ENCODE results near the gene RAPGEFL1. TPM values are rescaled to one million over a fixed set of nuclear protein-coding genes. Genes with fewer than 3 reads are reported as not detected.
"Not testable (repeated sequence)": the region's sequence is repeated elsewhere in the genome, so short reads cannot be mapped to it uniquely, and the experiment has no call there.

Gene RAPGEFL1
- total RNA-seq, 1 experiment from 2014 or later = 14.0 TPM

- H3K4me2 ChIP-seq = no peak overlapping the region
- intact Hi-C loops (cut with micrococcal nuclease; ENCODE audit: unreplicated experiment) = no loop called here
- POLR2A ChIA-PET (ENCODE audit: unreplicated experiment) = no interaction called here
- H3K4me3 ChIP-seq = no peak overlapping the region
- peaks cover 12% of the 10 kb centered on the region for H4K20me1 ChIP-seq (ENCODE audit: insufficient read depth)
- H3K79me2 ChIP-seq (ENCODE audit: low read depth) = peaks cover 77% of the 10 kb centered on the region
- no peak overlapping the region for H3K27ac ChIP-seq
- peaks cover 6% of the 10 kb centered on the region; the same call in 1 of the 2 replicates for H3F3A ChIP-seq (ENCODE audit: insufficient read depth, low read depth)
- H3K36me3 ChIP-seq (ENCODE audit: low read depth) = no peaks in the 10 kb centered on the region
- H3K9me2 ChIP-seq (ENCODE audit: insufficient read depth) = no peaks in the 10 kb centered on the region
- H3K27me3 ChIP-seq (ENCODE audit: insufficient read depth, low read depth) = no peaks in the 10 kb centered on the region
- BruUV-seq (replicated peaks) = no TSS peak
- no peaks in the 10 kb centered on the region for H3K9me3 ChIP-seq (ENCODE audit: insufficient read depth, low read depth)
- TF ChIP-seq, protein P1, sequence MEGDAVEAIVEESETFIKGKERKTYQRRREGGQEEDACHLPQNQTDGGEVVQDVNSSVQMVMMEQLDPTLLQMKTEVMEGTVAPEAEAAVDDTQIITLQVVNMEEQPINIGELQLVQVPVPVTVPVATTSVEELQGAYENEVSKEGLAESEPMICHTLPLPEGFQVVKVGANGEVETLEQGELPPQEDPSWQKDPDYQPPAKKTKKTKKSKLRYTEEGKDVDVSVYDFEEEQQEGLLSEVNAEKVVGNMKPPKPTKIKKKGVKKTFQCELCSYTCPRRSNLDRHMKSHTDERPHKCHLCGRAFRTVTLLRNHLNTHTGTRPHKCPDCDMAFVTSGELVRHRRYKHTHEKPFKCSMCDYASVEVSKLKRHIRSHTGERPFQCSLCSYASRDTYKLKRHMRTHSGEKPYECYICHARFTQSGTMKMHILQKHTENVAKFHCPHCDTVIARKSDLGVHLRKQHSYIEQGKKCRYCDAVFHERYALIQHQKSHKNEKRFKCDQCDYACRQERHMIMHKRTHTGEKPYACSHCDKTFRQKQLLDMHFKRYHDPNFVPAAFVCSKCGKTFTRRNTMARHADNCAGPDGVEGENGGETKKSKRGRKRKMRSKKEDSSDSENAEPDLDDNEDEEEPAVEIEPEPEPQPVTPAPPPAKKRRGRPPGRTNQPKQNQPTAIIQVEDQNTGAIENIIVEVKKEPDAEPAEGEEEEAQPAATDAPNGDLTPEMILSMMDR (conservative IDR thresholded peaks at IDR 0.05) = no peak
- TF ChIP-seq EZH2 (IDR thresholded peaks at IDR 0.05; ENCODE audit: low read depth) = no peak
- H3K4me1 ChIP-seq (replicated peaks; ENCODE audit: insufficient read depth) = peaks cover 11% of the 10 kb centered on the region; the same call in 1 of the 2 replicates
- no peak overlapping the region for H2AFZ ChIP-seq
- DNase-seq = no peak
- CTCF ChIA-PET = no interaction called here
Observed at GRCh38 chr17:40224718-40225550, 47.7 kb downstream of the RAPGEFL1 start.

DNA sequence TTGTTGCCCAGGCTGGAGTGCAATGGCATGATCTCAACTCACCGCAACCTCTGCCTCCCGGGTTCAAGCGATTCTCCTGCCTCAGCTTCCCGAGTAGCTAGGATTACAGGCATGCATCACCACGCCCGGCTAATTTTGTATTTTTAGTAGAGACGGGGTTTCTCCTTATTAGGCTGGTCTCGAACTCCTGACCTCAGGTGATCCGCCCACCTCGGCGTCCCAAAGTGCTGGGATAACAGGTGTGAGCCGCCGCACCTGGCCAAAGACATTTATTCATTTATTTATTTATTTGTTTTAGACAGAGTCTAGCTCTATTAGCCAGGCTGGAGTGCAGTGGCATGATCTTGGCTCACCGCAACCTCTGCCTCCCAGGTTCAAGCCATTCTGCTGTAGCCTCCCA is 51.9 kb downstream of the RAPGEFL1 start:
- BruUV-seq (replicated peaks); H3K9me2 ChIP-seq (ENCODE audit: insufficient read depth); H3K9me3 ChIP-seq (ENCODE audit: insufficient read depth, low read depth); H2AFZ ChIP-seq; H3K4me3 ChIP-seq; H3F3A ChIP-seq (ENCODE audit: insufficient read depth, low read depth); POLR2A ChIA-PET (ENCODE audit: unreplicated experiment); intact Hi-C loops (cut with micrococcal nuclease; ENCODE audit: unreplicated experiment); DNase-seq; H3K4me2 ChIP-seq; H3K27ac ChIP-seq; H3K27me3 ChIP-seq (ENCODE audit: insufficient read depth, low read depth); H3K4me1 ChIP-seq (replicated peaks; ENCODE audit: insufficient read depth): not testable (repeated sequence)
- peaks cover 12% of the 10 kb centered on the region for H4K20me1 ChIP-seq (ENCODE audit: insufficient read depth)
- CTCF ChIA-PET = interaction anchor here (0.6 kb wide), 1 partner anchor 81 kb away, joined by 3 read pairs; no protein-coding TSS in a partner anchor
- peaks cover 66% of the 10 kb centered on the region for H3K79me2 ChIP-seq (ENCODE audit: low read depth)
- H3K36me3 ChIP-seq (ENCODE audit: low read depth) = 0 out of 2 replicates have a peak, but pooled peaks cover 12% of the 10 kb centered on the region

- Histone ChIP-seq H3K36me3 (ENCODE audit: low read depth) (0 out of 2 replicates have a peak, but pooled peaks cover 16% of the 10 kb centered on the region), H3K9me3 (ENCODE audit: insufficient read depth, low read depth) (no peaks in the 10 kb centered on the region), H3K4me3 (no peak overlapping the region), H3K27ac (no peak overlapping the region), H3K79me2 (ENCODE audit: low read depth) (peaks cover 56% of the 10 kb centered on the region), H3K27me3 (ENCODE audit: insufficient read depth, low read depth) (no peaks in the 10 kb centered on the region), H3K9me2 (ENCODE audit: insufficient read depth) (no peaks in the 10 kb centered on the region), H3F3A (ENCODE audit: insufficient read depth, low read depth) (peaks cover 9% of the 10 kb centered on the region; the same call in 1 of the 2 replicates), H4K20me1 (ENCODE audit: insufficient read depth) (peaks cover 3% of the 10 kb centered on the region; the same call in 1 of the 2 replicates), H2AFZ (no peak overlapping the region), H3K4me2 (no peak overlapping the region), H3K4me1 (replicated peaks; ENCODE audit: insufficient read depth) (no peaks in the 10 kb centered on the region)
- no TSS peak for BruUV-seq (replicated peaks)
- intact Hi-C loops (cut with micrococcal nuclease; ENCODE audit: unreplicated experiment) = no loop called here
- TF ChIP-seq, protein P1 (conservative IDR thresholded peaks at IDR 0.05) = no peak
- TF ChIP-seq EZH2 (IDR thresholded peaks at IDR 0.05; ENCODE audit: low read depth) = no peak
- DNase-seq = no peak
- ChIA-PET POLR2A (ENCODE audit: unreplicated experiment) (no interaction called here), CTCF (no interaction called here)
Observed at GRCh38 chr17:40230670-40231069, 53.4 kb downstream of the RAPGEFL1 start.

- H4K20me1 ChIP-seq (ENCODE audit: insufficient read depth); POLR2A ChIA-PET (ENCODE audit: unreplicated experiment); H3K4me2 ChIP-seq; H3K4me1 ChIP-seq (replicated peaks; ENCODE audit: insufficient read depth); H3K9me2 ChIP-seq (ENCODE audit: insufficient read depth); H3K27me3 ChIP-seq (ENCODE audit: insufficient read depth, low read depth); H3K9me3 ChIP-seq (ENCODE audit: insufficient read depth, low read depth); DNase-seq; H3F3A ChIP-seq (ENCODE audit: insufficient read depth, low read depth); H3K27ac ChIP-seq; H3K4me3 ChIP-seq; intact Hi-C loops (cut with micrococcal nuclease; ENCODE audit: unreplicated experiment); H2AFZ ChIP-seq; BruUV-seq (replicated peaks): not testable (repeated sequence)
- Histone ChIP-seq H3K36me3 (ENCODE audit: low read depth) (0 out of 2 replicates have a peak, but pooled peaks cover 16% of the 10 kb centered on the region), H3K79me2 (ENCODE audit: low read depth) (peaks cover 57% of the 10 kb centered on the region)
- CTCF ChIA-PET = interaction anchor here (0.6 kb wide), 1 partner anchor 27 kb away, joined by 12 read pairs; no protein-coding TSS in a partner anchor
Observed at GRCh38 chr17:40231928-40232327, 54.7 kb downstream of the RAPGEFL1 start.
